OCI-M2 (cell line): ENCODE results near the gene HAAO.
A peak's percentile ranks its signal among the peaks of the same experiment; 100 is the strongest.
"Not testable (repeated sequence)": the region's sequence is repeated elsewhere in the genome, so short reads cannot be mapped to it uniquely, and the experiment has no call there.

ENCODE experiments used
- DNase-seq: peaks from one replicate; lab custom pipeline; 2025; ENCODE audit not compliant: unreplicated experiment; lab: John Stamatoyannopoulos, UW

HAAO gene

GRCh38 chr2:42792583-42793333, at the start of gene HAAO:
Gene HAAO, minus strand, starts transcription at chr2:42792583. Its CDS starts 47 bp downstream, at chr2:42792536.
- DNase-seq: no peak

- DNase-seq: no peak
These were observed 49.0 kb upstream of the HAAO start for GRCh38 chr2:42841344-42841743.

- DNase-seq: no peak
These were observed 48.4 kb upstream of the HAAO start for GRCh38 chr2:42840760-42841159.

- no peak for DNase-seq
These were observed 47.6 kb upstream of the HAAO start for GRCh38 chr2:42839809-42840501.

GRCh38 chr2:42838133-42838532, 45.8 kb upstream of the HAAO start:
- DNase-seq: no peak

- DNase-seq: no peak
These were observed 43.4 kb upstream of the HAAO start for GRCh38 chr2:42835577-42836371.

GRCh38 chr2:42834161-42834560, 41.8 kb upstream of the HAAO start:
- DNase-seq: no peak

GRCh38 chr2:42832289-42832634, 39.9 kb upstream of the HAAO start:
- DNase-seq: no peak

- not testable (repeated sequence) for DNase-seq
These were observed 39.3 kb upstream of the HAAO start for GRCh38 chr2:42831575-42832288.

GRCh38 chr2:42830922-42831574, 38.7 kb upstream of the HAAO start:
- no peak for DNase-seq

- DNase-seq: no peak
These were observed 37.5 kb upstream of the HAAO start for GRCh38 chr2:42829671-42830440.

- DNase-seq: peak; percentile 24
These were observed 36.4 kb upstream of the HAAO start for GRCh38 chr2:42828487-42829425.

GRCh38 chr2:42827647-42828486, 35.5 kb upstream of the HAAO start:
- DNase-seq: peak; percentile 8

GRCh38 chr2:42826231-42826630, 33.8 kb upstream of the HAAO start:
- no peak for DNase-seq

- no peak for DNase-seq
These were observed 32.0 kb upstream of the HAAO start for GRCh38 chr2:42824454-42824807.

GRCh38 chr2:42823744-42824453, 31.5 kb upstream of the HAAO start:
- no peak for DNase-seq

GRCh38 chr2:42819160-42819559, 26.8 kb upstream of the HAAO start:
- no peak for DNase-seq
